HG02623 (cell line): ENCODE results near the gene KDSR.
A peak's percentile ranks its signal among the peaks of the same experiment; 100 is the strongest.

Experiments
- ATAC-seq: cut with Tn5 transposase; IDR thresholded peaks from one replicate; pipeline ENCODE4 v1.9.1; 2021; ENCODE audit warnings: moderate library complexity; ENCODE audit not compliant: unreplicated experiment

Gene KDSR

GRCh38 chr18:63307551-63308200, 59.3 kb downstream of the KDSR start:
- ATAC-seq = no peak

- no peak for ATAC-seq
Measured at GRCh38 chr18:63306819-63307550, 60.0 kb downstream of the KDSR start.

GRCh38 chr18:63306249-63306648, 60.8 kb downstream of the KDSR start:
- no peak for ATAC-seq

DNA sequence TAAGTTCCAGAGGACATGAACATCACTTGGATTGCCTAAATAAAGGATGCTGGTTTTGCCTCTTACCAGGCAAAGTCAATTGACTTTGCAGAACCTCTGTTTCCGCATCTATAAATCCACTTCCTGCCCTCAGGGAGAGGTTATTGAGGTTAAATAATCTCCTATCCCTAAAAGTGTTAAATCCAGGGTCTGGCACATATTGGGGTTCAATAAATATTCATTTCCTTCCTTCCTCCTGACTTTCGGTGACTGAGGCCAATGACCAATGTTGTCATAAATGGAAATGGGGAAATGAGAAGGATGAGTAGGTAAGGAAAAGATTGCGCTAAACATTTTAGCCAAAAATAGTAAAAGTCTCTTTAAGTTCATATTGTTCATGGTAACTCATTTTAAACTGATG, 63.5 kb downstream of the KDSR start:
- no peak for ATAC-seq

- no peak for ATAC-seq
Measured at GRCh38 chr18:63302636-63303405, 64.2 kb downstream of the KDSR start.

DNA sequence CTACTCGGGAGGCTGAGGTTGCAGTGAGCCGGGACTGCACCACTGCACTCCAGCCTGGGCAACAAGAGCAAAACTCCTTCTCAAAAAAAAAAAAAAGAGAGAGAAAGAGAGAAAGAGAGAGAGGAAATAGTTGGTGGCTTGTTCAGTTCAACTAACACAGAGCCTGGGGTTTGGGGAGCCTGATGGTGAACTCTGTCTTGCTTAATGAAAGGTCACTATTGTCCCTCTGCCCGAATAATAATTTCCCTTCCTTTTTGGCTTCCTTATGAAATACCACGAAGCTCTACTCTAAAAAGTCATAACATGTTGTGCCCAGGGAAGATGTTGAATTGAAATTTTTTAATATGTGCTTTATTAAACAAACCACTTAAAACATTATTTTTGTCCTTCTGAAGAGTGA, 64.8 kb downstream of the KDSR start:
- ATAC-seq = no peak

DNA sequence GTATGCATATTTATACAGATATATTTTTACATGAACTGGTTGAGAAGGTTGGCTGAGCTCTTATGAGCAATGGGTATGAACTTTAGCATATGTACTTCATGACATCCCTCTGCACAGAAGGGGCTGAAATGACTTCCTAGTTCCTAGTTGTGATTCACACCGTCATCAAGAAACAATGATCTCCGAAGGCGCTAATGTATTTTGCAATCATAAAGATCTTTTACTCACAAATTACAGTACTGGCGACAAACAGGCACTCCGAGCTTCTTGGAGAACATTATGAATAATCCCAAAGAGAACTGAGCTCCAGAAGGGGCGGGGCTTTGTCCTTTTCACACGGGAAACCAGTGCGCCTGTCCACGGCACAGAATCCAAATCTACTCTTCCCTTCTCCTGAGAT, 65.6 kb downstream of the KDSR start:
- ATAC-seq = no peak

DNA sequence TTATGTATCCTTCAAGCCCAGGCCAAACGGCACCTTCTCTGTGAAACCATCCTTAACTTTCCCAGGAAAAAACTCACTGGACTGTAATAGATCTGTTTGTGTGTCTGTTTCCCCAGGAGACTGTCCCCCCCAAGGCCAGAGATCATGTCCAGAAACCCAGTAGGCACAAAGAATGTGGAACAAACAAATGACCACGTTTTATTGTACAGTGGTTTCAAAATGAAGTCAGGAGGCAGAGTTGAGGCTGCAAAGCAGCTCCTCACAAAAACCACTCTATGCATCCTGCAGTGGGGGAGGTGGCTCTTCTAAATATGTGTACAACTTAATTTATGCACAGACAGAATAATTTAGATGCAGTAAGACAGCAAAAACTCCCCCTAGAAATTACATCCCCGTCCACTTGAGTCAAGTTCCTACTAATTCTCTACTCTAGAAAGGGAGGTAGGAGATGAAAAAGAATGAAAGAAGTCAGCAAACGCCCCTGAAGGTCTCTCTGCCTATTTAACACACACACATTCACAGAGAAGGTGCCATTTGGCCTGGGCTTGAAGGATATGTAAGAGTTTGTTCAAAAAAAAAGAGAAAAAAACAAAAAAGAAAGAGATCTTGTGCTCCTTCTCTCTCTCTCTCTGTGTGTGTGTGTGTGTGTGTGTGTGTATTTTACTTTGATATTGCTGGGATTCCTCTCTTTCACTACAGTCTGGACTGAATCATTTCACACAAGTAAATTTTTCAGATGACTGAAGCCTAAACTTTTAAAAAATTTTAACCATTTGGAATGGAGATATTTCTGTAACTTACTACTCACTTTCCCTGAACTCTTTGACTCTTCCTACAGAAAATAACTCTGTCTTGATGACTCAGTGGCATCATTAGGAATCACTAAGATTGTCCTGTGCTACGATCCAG, 66.9 kb downstream of the KDSR start:
- peak; percentile 72 for ATAC-seq

DNA sequence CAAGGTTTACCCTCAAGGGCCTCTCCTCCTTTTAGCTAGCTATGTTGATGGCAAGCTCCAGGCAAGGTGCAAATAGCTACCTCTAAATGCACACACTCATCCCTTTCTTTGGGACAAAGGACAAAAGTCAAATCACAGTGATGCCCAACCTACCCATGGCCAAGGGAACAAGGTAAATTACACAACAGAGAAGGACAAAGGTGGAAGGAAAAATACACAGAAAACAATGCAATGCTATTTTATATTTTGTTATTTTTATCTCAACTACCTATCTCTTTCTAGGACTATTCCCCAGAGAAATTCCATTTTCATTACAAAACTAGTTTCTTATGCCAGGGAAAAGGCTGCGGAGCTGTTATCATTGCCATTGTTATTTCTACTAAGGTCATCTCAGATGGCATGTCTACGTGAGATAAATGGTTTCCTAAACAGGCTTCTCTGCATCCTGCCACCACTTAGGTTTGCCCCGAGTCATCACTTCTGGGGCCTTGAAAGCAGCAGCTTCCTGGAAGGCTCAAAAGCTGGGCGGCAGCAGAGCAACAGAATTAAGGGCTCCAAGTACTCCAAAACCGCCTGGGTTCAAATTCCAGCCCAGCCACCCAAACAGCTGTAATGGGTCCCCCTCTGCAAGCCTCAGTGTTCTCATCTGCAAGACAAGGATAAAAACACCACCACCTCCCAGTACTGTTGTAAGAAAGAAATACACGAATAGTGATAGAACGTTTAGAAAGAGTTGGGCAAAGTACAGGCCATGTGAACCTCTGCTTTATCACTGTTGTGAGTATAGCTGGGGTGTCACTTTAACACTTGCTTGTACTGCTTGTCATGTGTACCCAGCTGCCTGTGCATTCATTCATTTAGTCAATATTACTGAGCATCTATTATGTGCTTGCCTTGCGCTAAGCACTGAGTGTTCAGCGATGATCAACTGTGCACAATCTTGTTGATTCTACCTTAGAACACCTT, 68.3 kb downstream of the KDSR start:
- no peak for ATAC-seq

DNA sequence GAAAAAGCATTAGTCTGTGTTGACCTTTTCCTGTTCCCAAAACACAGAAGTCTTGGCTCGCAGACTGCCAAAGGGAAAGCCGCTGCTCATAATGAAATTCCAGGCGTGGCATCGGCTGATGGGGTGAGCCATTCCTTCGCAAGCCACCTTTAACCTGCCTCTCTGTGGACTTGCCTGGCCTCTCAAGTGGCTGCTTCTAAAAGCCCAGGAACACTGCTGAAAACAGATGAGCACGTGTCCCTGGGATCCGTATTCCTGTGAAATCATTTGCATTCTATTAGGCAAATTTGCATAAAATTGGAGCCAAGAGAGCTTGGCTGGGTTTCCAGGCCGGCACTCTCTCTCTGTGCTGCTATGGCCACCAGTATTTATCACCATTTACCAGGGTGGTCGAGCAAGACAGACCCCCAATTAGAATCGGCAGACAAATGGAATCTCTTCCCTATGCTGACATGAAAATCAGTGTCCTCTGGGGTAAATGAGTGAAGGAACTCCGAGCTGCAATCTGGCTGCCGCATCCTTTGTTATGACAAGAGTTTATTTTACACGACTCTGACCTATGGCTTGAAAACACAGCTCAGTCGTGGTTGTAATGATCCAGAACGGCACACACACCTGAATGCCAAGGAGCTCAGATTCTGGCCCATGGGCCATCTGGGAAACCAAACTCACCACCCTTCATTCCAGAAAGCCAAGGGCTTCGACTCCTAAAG, 69.2 kb downstream of the KDSR start:
- no peak for ATAC-seq

GRCh38 chr18:63293935-63294334, 73.1 kb downstream of the KDSR start:
- ATAC-seq = no peak

- ATAC-seq = peak; percentile 55
Measured at GRCh38 chr18:63292831-63293683, 73.9 kb downstream of the KDSR start.

DNA sequence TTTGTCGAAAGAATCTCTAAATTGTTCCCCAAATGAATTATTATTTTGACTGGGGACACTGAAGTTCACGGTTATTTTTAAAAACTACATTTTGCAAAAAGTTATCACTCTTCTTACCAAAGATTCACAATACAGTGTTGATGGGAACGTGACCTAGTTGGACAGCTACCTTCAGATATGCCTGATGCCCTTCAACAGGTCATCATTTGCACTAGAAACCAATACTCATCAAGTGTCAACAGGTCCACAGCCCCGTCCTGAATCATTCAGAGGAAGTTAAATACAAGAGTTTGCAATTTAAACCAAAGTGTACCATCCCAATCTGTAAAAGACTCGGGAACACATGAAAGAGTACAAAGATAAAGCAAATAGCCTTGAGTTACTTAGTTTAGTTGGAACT, 75.7 kb downstream of the KDSR start:
- no peak for ATAC-seq

DNA sequence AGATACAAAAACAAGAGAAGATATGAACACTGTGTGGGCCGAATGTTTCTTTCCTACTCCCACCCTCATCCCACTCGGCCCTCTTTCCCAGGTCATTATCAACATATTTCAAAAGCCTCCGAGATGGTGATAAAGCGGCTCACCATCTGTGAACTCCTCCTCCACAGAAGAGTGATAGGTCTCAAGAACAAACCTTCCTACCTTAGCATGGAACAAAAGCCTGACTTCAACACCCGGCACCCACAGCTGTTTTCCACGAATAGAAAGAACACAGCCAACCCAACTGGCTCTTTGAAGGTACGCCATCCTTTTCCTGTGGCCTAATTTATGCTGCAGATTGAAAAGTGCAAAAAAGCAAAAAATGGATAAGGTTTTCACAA, 76.2 kb downstream of the KDSR start:
- no peak for ATAC-seq

DNA sequence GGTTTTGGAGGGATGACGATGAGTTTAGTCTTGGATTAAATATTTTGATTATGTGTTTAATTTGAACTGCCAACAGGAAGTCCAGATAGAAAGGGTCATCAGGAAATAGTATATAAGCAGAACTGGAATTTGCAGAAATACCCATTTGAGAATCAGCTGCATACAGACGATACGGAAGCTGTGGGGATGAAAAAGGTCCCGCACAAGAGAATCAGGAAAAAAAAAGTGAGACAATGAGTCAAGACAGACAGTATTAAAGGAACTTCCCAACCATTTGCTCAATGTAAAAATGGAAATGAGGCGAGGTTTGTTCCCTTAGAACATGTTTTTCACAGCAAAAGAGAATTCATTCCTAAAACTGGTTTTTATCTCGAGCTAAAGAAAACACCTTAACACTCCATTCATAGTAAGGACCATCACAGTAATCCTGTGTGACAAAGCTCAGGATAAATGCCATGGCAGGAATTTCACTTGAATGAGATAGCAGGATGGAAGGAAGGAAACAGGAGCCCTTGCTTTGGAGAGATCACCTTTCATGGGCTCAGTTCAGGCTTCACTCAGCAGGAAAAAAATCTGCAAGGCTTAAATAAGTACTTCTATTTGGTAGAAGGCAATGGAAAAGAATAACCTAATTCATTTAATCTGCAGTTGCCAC, 76.7 kb downstream of the KDSR start:
- ATAC-seq = no peak

DNA sequence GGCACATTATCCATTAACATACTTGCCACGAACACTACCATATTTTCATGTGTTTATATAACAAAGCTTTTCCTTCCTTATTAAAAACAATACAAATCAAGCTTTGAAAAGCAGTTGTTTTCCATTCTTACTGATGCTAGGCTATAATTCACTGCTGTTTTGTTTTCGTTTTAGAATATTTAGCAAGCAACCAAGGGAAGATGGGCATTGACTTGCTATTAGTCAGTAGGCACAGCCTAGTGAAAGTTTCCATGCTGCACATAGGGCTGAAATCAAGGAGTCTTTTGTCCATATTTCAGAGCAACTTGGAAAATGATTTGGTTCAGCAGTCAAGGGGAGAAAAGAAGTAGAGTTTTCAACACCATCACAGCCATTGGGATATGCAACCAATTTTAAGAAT, 78.7 kb downstream of the KDSR start:
- no peak for ATAC-seq

GRCh38 chr18:63287691-63288220, 79.2 kb downstream of the KDSR start:
- ATAC-seq = no peak

DNA sequence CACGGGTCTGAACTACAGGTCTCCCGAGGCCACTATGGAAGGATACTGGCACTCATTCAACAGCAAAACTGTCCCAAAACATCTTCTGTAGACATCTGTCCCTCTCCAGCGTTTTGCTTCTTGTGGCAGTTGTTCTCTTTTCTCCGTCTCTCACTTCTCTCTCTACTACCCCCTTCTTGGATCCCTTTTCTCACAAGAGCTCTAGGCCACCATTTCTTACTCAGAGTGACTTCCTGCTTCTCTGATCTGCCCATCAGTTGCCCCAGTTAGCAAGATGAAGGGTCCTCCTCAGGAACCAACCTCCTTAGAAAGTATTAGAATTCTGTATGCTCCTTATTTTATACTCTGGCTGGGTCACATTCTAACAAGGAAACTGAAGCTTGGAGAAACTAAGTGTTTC, 80.1 kb downstream of the KDSR start:
- no peak for ATAC-seq
